ENCODE measurements around the gene TMEM242.

DNA sequence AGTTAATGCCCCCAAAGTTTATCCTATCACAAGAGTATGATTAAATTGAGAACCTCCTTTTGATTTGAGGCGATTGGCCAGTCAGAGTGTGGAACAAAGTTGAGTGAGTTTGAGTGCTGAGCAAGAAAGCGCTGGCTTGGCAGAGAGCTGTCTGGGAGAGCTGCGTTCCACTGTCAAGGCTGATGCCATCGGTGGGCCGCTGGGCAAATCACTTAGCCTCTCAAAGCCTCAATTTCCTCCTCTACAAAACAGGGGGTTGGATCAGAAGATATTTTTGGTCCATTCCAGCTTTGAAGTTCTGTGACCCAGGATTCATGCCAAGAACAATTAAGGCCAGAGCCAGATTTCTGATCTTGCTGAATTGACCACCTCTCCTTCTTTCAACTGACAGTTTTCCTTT lies 60.2 kb downstream of the TMEM242 start:
- TF ChIP-seq EZH2phosphoT487 (IDR thresholded peaks at IDR 0.05; ENCODE audit: insufficient read depth, low read depth) (no peak), EZH2 (IDR thresholded peaks at IDR 0.05; ENCODE audit: insufficient read depth, poor library complexity, severe bottlenecking) (no peak)
